Right renal pelvis (tissue), 4 donors: Measurements from ENCODE around the gene PTGER2. TPM values are rescaled to one million over a fixed set of nuclear protein-coding genes. Genes with fewer than 3 reads are reported as not detected.

Experiments used
- DNase-seq, 4 donors: peaks; one replicate each; pipeline ENCODE4 v3.0.0-alpha.2; 2013; ENCODE audit warnings: low read depth in 4 of 4, low spot score in 3 of 4, missing footprints in 1 of 4
- polyA plus RNA-seq, 4 donors: library from polyadenylated mRNA; unstranded; fragments of 120-200 nt; gene quantifications; one replicate each; pipeline ENCODE4 v1.2.1, GENCODE V29; 2013; ENCODE audit not compliant: insufficient read length in 4 of 4

The PTGER2 gene
- polyA plus RNA-seq, 4 donors: 6.2 to 8.7 (median 7.2) TPM

DNA sequence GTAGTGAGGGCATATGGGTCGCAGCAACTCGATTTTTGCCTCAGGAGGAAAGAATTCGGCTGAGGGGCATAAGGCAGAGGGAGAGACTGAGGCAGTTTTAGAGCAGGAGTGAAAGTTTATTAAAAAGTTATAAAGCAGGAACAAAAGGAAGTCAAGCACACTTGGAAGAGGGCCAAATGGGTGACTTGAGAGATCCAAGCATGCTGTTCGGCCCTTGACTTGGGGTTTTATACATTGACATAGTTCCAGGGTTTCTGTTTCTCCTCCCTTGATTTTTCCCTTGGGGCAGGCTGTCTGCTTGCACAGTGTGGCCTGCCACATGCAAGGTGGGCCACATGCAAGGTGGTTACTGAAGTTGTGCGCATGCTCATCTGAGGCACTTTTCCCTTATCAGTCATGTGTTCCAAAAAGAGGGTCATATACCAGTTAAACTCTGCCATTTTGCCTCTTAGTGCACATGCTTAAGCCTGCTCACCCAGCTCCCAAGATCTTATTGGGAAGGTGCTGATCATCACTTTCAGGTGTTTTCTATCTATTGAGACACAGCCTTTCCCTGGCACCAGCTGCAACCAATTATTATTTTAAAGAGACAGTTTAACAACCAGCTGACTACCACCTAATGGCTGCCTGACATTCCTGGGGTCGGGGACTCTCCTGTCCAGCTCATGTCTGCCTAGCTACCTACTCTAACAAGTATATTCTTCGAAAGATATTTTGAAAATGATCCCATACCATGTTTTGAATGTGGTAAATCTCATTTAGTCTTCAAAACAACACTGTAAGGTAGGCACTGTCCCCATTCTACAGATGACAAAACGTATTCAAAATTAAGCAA lies 19.9 kb downstream of the PTGER2 start:
- no peak for DNase-seq

DNA sequence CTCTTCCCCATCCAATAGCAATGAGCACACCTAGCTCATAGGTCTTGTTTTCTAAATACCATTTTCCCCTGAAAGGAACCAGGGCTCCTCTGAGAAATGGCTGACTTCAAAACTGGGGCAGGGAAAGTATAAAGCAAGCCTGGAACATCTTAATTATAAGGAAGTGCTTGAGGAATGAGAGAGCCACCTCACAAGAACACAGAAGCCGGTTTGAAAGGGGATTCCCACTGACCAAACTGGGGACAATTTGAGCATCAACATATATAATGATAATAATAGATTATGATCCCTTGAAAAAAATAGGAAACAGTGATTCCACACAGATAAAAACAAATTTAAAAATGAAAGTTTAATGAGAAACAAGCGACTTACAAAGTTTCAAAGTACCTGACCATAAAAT lies 22.1 kb downstream of the PTGER2 start:
- no peak for DNase-seq

DNA sequence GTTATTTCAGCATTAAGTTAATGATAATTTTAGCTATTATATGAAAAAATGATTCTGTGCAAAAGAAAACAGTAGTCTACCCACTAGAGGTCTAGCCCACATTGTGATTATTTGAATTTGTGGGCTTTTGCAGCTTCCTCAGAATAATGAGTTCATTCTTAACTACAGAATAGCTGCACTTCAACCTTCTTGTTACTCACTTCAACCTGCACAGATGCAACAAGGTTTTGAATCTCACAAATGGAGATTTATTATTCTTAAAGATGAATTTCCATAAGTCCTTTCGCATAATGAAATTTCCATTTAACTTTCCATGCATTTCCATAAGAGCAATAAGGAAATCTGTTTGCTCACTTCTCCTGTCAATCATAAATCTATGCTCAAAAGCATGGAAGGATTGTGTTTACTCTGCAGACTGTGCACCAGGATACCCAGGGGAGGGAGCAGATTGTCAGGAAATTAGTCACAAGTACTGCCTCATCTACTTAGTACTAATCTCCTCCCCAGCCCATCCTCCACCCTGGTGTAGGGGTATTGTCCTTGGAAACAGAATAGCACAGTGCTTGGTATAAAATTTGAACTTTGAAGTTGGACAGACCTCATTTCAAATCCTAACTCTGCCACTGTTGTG lies 24.1 kb downstream of the PTGER2 start:
- DNase-seq: no peak

DNA sequence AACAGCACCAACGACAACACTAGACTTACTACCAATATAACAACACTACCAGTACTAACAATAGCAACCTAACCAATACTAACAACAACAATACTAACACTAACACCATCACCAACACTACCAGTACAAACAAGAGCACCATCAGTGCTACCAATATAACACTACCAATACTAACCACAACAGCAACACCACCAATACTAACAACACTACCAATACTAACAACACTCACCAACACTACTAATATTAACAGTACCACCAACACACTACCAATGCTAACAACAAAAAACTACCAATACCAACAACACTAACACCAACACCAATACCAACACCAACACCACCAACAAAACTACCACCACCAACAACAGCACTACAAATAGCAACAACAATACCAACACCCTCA lies 25.1 kb downstream of the PTGER2 start:
- no peak for DNase-seq

DNA sequence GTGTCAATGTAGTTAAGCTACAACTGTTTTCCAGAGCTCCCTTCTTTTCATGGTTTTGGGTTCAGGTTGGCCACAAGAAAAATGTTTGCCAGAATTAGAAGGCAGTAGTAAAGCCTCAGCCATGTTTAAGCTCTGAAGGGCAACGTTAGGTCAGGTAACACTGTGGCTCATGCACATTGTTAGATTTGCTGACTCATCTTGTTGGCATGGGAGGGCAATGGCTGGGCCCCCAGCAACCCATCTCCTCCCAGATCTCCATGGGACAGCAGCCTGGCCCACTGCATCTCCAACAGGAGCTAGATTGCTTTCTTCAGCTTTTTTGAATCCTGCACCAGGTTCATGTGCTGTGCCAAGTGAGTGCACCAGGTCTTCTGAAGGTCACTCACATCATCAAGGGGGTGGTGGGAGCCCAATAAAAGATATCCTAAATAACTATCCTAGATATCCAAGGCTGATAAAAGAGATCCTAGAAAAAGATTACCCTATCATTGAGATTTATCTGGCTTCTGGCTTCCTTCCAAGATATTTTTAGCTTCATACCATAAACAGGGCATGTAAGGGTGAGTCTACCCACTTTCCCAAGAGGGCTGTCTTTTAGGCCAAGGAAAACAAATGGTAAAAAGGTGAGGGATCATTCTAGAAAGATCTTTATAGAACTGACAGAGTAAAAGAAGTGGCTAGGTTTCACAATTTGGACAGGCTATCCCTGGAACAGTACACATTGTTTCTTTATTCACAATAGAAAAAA lies 28.9 kb downstream of the PTGER2 start:
- no peak for DNase-seq

DNA sequence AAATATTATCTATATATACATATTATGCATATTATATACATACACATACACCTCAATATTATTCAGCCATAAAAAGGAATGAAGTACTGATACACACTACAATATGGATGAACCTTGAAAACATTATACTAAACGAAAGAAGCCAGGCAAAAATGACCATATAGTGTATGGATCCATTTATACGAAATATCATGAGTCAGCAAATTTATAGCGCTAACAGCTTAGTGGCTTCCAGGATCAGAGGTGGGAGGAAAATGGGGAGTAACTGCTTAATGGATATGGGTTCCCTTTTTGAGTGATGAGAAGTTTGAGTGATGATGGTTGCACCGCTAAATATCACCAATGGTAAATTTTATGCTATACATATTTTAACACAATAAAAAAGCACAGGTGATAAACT lies 32.7 kb downstream of the PTGER2 start:
- no peak for DNase-seq

DNA sequence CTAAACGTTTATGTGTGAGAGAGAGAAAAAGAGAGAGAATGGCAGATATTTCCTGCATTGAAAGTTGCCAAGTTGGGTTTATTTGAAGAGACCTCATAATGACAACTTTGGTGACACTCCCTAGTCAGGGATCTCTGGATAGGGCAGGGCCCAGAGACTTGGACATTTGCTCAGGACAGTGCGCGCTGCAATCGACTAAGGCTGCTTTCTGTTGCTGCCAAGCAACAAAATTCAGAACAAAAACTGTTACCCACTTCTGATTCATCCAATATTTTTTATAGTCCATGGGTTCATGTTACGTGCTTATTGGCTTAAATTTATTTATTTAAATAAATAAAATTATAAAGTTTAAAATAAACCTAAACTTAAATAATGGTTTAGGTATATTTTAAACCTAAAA lies 34.2 kb downstream of the PTGER2 start:
- no peak for DNase-seq

DNA sequence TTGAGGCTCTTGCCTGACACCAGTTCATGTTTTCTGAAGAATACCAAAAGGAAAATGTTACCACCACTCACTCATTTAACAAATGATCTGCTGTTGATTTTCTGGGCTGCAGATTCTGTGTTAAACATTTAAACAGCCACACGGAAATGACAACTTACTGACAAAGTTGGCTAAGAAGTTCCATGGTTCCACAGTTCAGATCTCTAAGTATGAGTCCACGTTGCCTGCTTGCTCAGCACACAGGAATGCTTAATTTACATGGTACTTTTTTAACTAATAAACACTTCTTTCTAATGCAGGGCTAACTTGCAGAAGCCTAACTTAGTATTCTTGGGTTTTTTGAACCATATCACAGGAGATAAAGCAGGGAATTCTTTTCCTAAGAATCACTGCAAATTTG lies 34.7 kb downstream of the PTGER2 start:
- DNase-seq: no peak

DNA sequence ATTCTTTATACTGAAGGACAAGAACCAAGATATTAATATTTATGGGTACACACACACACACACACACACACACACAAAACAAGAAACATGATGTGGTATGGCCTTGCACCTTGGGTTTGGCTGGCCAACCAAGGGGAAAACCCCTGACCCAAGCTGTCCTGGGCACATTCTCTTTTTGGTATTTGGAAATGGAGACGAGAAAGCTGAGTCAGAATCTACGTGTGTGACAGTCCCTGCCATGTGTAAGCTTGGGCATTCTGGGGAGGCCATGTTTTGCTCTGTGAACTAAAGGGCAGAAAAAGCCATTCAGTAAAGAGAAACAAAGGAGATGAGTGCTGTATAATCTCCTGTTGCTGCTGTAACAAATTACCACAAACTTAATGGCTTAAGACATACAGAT lies 35.6 kb downstream of the PTGER2 start:
- no peak for DNase-seq

DNA sequence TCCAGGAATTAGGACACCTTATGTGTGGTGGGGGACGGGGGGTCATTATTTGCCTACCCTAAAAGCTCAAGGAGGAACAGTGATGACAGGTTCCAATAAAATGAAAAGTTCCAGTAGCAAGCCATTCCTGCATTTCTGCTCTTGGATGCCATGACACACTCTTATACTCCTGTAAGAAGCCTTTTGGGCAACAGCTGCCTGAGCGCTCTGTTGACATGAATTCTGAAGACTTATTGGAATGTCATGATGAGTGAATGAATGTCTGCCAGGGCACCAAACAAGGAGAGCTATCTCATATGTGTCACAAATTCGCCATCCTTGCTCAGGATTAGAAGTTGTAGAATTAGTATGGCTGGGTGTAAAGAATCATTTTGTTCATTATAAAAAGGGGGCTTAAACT lies 36.3 kb downstream of the PTGER2 start:
- DNase-seq: no peak

DNA sequence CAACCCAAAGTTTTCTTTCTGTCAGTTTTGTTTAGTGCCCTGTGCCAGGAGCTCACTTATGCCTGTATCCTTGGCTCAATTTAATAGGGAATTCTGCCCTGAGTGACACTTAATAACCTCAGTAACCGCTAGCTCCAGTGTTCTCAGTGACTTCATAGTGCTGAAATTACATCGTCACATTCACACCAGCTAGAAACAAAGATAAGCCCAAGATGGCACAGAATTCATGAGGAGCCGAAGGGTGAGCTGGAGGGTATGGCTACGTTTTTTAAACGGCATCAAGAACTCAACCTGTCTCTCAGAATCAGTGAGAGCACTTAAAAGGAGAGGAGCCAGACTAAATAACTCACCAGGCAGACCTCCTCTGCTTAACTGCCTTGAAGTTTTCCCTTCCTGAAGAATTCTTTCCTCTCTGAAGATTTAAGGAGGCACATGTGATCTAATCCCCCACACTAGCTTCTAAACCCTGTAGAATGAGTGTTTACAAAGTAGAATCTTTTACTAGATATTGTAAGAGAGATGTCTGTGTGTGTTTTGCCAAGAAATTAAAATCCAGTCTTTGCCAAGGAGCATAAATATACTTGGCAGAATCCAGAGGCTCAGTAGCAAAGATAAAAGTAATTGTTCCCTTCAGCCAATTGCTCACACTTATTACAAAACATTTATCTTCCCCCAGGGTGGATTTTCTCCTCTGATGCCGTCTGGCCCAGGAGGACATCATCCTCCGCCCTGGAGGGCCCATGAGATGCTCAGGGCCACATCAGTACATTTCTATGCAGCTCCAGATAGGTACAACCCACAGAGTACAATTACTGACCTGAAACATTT lies 37.3 kb downstream of the PTGER2 start:
- DNase-seq: peak in 2 of 4 donors; percentile 53 to 71

DNA sequence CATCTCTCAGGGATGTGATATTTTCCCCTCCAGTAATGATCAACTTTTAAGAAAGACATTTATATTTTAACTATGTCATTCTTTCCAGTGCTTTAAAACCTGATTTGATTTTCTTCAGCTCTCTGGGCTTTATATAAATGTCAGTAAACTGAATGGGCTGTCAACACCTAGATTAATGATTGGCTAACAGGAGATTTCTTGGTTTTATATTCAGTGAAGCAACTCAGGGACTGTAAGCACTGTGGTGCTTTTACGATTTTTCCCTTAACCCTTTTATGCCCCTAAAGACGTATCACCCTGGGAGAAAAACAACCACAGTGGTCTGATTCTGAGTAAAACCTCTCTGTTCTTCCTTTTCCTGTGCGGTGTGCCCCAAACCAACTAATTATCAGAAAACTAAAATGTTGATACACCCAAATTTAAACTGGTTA lies 38.0 kb downstream of the PTGER2 start:
- DNase-seq: peak in 2 of 4 donors; percentile 55 to 58

DNA sequence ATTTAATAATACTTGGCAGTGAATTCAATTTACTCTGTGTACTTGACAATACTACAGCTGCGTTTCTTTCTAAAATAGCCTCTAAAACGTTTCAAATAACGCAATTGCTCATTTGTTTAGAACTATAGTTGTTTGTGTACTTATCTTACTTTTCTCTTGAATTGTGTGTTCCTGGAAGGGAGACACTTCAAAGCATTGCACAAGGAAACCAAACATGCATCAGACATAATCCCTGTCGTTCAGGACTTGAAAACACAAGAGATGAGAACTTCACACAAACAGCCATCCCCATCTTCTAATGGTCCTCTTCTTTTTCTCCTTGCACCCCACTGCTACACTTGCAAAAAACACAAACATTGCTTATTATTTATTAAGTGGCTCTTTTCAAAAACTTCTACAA lies 38.5 kb downstream of the PTGER2 start:
- DNase-seq: no peak

DNA sequence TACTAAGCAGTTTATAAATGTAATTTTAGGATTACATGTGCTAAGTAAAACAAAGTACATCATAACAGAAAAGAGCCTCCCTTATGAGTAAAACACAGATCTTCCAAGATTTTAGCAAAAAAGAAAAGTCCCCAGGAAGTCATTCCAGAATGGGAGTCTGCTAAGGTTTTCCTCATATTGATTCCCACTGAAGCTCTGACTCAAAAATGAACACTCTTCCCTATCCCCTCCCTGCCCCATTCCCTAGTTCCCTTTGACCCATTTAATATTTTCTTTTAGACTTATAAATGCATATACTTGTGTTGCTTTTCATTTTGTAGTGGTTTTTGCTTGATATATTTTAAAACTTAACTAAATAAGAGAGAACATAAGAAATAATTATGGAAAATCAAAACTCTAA lies 40.1 kb downstream of the PTGER2 start:
- DNase-seq: no peak

DNA sequence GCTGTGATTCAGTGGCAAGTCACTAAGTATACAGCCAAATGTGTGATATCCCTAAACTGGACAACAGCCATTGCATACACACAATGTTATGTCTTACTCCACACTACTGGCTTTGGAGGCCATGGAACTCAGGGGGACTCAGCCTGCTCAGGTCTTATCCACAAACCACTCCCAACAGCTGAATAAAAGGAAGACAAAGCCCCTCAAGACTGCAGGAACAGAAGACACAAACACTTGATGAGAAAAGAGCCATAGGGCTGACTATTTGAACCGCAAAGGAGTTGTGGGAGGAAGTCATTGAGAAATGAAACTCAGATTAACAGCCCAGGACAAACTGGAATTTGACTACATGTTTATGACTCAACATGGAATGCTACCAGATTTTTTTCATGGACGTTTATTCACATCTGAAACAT lies 40.9 kb downstream of the PTGER2 start:
- no peak for DNase-seq

DNA sequence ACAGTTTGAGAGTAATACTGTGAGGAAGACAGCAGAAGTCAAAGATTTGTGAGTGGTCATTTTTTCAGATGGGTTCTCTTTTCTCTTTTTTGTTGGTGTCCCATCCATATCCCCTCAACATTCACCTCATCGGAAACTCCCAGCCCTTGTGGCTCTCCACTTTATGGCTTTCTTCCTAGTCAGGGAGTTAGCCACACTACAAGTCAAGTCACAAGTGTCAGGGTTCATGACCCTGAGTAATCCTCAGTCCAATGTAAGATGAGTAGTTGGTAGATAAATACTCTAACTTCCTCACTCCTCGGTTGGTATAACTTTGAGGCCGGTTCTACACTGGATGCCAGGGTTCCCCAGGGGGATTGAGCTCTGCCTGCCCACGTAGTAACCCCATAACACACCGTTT lies 41.4 kb downstream of the PTGER2 start:
- no peak for DNase-seq

DNA sequence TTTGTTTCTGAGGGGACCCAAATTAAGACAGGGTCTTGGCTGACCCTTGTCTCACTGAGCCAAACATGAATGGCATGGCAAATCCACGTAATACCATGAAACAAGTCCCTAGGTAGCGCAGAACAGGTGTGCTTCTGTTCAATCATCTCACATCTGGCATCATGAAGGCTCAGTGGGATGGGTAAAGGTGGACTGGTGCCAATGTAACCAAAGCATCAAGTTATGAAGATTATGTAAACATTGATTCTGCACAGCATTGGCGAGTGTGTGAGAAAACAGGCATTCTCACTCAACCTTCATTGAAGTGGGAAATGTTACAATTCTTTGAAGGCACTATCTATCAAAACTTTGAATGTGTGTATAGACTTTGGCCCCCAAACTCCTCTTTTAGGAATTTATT lies 41.9 kb downstream of the PTGER2 start:
- DNase-seq: no peak

DNA sequence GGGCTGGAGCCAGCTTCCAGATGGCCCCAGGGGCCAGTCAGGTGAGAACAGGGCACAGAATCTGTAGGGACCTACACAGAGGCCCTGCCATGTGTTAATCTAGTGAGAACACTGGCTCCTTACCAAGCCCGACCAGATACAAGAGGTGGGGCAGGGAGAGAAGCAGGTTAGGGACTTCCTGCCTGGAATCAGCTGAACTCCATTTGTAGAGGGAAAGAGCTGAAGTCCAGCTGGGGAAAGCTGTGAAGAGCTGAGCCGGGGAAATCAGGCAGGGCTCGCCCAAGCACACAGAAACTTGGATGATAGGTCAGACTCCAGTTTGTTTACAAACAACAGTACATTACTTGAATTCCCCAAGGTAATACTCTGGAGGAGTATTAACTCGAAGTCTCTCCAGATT lies 46.7 kb downstream of the PTGER2 start:
- DNase-seq: no peak

DNA sequence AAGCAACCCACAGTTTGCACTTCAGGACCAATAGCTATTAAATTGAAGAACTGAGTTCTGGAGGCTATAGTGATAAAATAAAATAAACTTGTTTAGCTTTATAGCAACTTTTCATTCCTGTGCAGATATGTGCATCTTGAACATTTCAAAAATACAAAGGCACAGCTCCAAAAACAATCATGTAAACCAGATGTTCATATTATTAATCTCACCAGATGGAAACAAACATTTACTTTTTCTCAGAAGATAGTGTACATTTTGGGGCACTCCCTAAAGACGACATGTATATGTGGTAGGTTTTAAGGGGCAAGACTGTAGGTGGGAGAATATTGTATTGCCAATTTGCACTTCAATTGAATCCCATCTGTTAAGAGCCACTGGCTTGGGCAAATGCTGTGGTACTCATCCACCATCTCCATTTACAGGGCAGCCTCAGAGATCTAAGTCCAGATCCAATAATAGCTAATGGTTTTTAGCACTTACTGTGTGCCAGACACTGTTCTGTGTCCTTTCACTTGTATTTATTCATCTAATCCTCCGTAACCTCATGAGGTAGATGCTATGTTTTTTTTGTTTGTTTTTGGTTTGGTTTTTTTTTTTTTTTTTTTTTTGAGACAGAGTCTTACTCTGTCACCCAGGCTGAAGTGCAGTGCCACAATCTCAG lies 49.1 kb downstream of the PTGER2 start:
- DNase-seq: no peak

DNA sequence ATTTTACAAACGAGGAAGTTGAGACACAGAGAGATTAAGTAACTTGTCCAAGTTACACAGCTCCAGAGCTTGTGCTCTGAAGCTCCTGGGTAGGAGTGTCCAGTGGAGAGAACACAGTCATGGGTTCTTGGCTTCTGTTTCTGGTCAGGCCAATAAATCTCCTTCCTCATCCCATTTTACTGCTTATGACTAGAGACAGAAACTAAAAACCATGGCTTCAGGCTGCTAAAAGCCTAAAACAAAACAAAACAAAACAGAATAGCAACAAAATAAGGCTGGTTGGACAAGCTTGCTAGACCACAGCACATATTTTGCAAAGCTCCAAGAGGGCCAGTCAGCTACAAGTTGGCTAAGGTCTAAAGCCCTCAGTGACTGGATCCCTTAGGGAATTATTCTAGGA lies 49.8 kb downstream of the PTGER2 start:
- DNase-seq: no peak
